H9 (cell line): Measurements from ENCODE around the gene ANKDD1A. TPM values are rescaled to one million over a fixed set of nuclear protein-coding genes. Genes with fewer than 3 reads are reported as not detected.

Source experiments
- DNase-seq: peaks from one replicate; pipeline ENCODE4 v3.0.0-alpha.2; 2017
- H2AFZ ChIP-seq: one replicate; pipeline ENCODE4 v1.6.1; 2013; ENCODE audit warnings: mild to moderate bottlenecking, low read length, control low read depth, moderate library complexity
- H2AK5ac ChIP-seq: 2 replicates; pipeline ENCODE4 v1.6.1; 2013; ENCODE audit warnings: low read length, control low read depth, mixed read lengths; ENCODE audit not compliant: insufficient read length
- H2BK120ac ChIP-seq: one replicate; pipeline ENCODE4 v1.6.1; 2013; ENCODE audit warnings: low read depth, mild to moderate bottlenecking, low read length, control low read depth, inconsistent platforms; ENCODE audit not compliant: poor library complexity, severe bottlenecking
- H2BK12ac ChIP-seq: 2 replicates; pipeline ENCODE4 v1.6.1; 2013; ENCODE audit warnings: low read length, control low read depth, mixed read lengths, low read depth; ENCODE audit not compliant: insufficient read length
- H2BK15ac ChIP-seq: 2 replicates; pipeline ENCODE4 v1.6.1; 2013; ENCODE audit warnings: low read depth, low read length, control low read depth
- H2BK20ac ChIP-seq: one replicate; pipeline ENCODE4 v1.6.1; 2013; ENCODE audit warnings: low read depth, mild to moderate bottlenecking, low read length, control low read depth, inconsistent platforms; ENCODE audit not compliant: poor library complexity, severe bottlenecking
- H2BK5ac ChIP-seq: 2 replicates; pipeline ENCODE4 v1.6.1; 2013; ENCODE audit warnings: low read length, control low read depth, mixed read lengths; ENCODE audit not compliant: insufficient read length
- H3K14ac ChIP-seq: 2 replicates; pipeline ENCODE4 v1.6.1; 2013; ENCODE audit warnings: low read length, control low read depth; ENCODE audit not compliant: insufficient read depth
- H3K18ac ChIP-seq: 2 replicates; pipeline ENCODE4 v1.6.1; 2013; ENCODE audit warnings: low read depth, mild to moderate bottlenecking, mixed read lengths, low read length, control low read depth; ENCODE audit not compliant: insufficient read length
- H3K23ac ChIP-seq: 2 replicates; pipeline ENCODE4 v1.6.1; 2013; ENCODE audit warnings: low read length, control low read depth, mixed read lengths, low read depth; ENCODE audit not compliant: insufficient read length
- H3K23me2 ChIP-seq: 2 replicates; pipeline ENCODE4 v1.6.1; 2013; ENCODE audit warnings: low read depth, mild to moderate bottlenecking, mixed read lengths, low read length, control low read depth; ENCODE audit not compliant: insufficient read length, poor library complexity, severe bottlenecking
- H3K27ac ChIP-seq: 2 replicates; pipeline ENCODE4 v1.5.1; 2013; ENCODE audit warnings: low read length, control low read depth, mixed read lengths, low read depth; ENCODE audit not compliant: insufficient read length
- H3K27me3 ChIP-seq: 2 replicates; pipeline ENCODE4 v1.6.1; 2013; ENCODE audit warnings: low read length, control low read depth, inconsistent platforms; ENCODE audit not compliant: insufficient read depth
- H3K4ac ChIP-seq: 2 replicates; pipeline ENCODE4 v1.6.1; 2013; ENCODE audit warnings: low read depth, mild to moderate bottlenecking, control low read depth, inconsistent platforms, low read length, moderate library complexity
- H3K4me1 ChIP-seq: 2 replicates; pipeline ENCODE4 v1.6.1; 2013; ENCODE audit warnings: low read length, control low read depth, inconsistent platforms; ENCODE audit not compliant: insufficient read depth
- H3K4me2 ChIP-seq: 2 replicates; pipeline ENCODE4 v1.6.1; 2013; ENCODE audit warnings: low read length, control low read depth, mixed read lengths; ENCODE audit not compliant: insufficient read length, insufficient read depth
- H3K56ac ChIP-seq: 2 replicates; pipeline ENCODE4 v1.6.1; 2013; ENCODE audit warnings: low read depth, mild to moderate bottlenecking, mixed read lengths, low read length, control low read depth; ENCODE audit not compliant: insufficient read length
- H3K79me1 ChIP-seq: 2 replicates; pipeline ENCODE4 v1.6.1; 2013; ENCODE audit warnings: low read depth, mild to moderate bottlenecking, moderate library complexity, low read length, control low read depth, inconsistent platforms; ENCODE audit not compliant: insufficient read depth, poor library complexity, severe bottlenecking
- H3K79me2 ChIP-seq: 2 replicates; pipeline ENCODE4 v1.6.1; 2013; ENCODE audit warnings: low read length, control low read depth, inconsistent platforms; ENCODE audit not compliant: insufficient read depth
- H3K9ac ChIP-seq: 2 replicates; pipeline ENCODE4 v1.6.1; 2013; ENCODE audit warnings: low read length, control low read depth, mixed read lengths; ENCODE audit not compliant: insufficient read length; ENCODE audit errors: extremely low read depth
- H3K9me3 ChIP-seq: one replicate; pipeline ENCODE4 v1.6.1; 2013; ENCODE audit warnings: low read depth, low read length, inconsistent platforms; ENCODE audit not compliant: control insufficient read depth
- H3T11ph ChIP-seq: one replicate; pipeline ENCODE4 v1.6.1; 2013; ENCODE audit warnings: mild to moderate bottlenecking, low read length, control low read depth, inconsistent platforms
- H4K20me1 ChIP-seq: one replicate; pipeline ENCODE4 v1.6.1; 2013; ENCODE audit not compliant: control insufficient read depth, insufficient read length, insufficient read depth
- H4K5ac ChIP-seq: 2 replicates; pipeline ENCODE4 v1.6.1; 2013; ENCODE audit warnings: low read depth, mild to moderate bottlenecking, mixed read lengths, low read length, control low read depth; ENCODE audit not compliant: insufficient read length
- H4K8ac ChIP-seq: replicated peaks from 2 replicates; pipeline ENCODE4 v1.6.1; 2013; ENCODE audit warnings: low read length, control low read depth, mixed read lengths, low read depth; ENCODE audit not compliant: insufficient read length
- H4K91ac ChIP-seq: 2 replicates; pipeline ENCODE4 v1.6.1; 2013; ENCODE audit warnings: low read depth, mild to moderate bottlenecking, moderate library complexity, mixed read lengths, low read length, control low read depth; ENCODE audit not compliant: insufficient read length
- H3K27ac Mint-ChIP-seq, 3 experiments: 2 replicates in 2 of 3; 3 replicates in 1 of 3; pipeline ENCODE4 v1.8.0; 2020 to 2021; ENCODE audit warnings: mixed read lengths in 3 of 3, mild to moderate bottlenecking in 1 of 3, moderate library complexity in 1 of 3
- H3K27me3 Mint-ChIP-seq: 2 replicates; pipeline ENCODE4 v1.8.0; 2021; ENCODE audit warnings: low read depth, mild to moderate bottlenecking, moderate library complexity, mixed read lengths
- H3K36me3 Mint-ChIP-seq, 3 experiments: 2 replicates in 2 of 3; 3 replicates in 1 of 3; pipeline ENCODE4 v1.8.0; 2020 to 2021; ENCODE audit warnings: low read depth in 3 of 3, mixed read lengths in 3 of 3; ENCODE audit not compliant: insufficient read depth in 1 of 3
- H3K4me1 Mint-ChIP-seq, 2 experiments: 2 replicates each; pipeline ENCODE4 v1.8.0; 2020; ENCODE audit warnings: mixed read lengths in 2 of 2
- H3K4me3 Mint-ChIP-seq, 2 experiments: 2 replicates in 1 of 2; 3 replicates in 1 of 2; pipeline ENCODE4 v1.8.0; 2020 to 2021; ENCODE audit warnings: mild to moderate bottlenecking in 2 of 2, mixed read lengths in 2 of 2, moderate library complexity in 1 of 2
- H3K9me3 Mint-ChIP-seq, 2 experiments: 2 replicates in 1 of 2; 3 replicates in 1 of 2; pipeline ENCODE4 v1.8.0; 2020; ENCODE audit warnings: mild to moderate bottlenecking in 2 of 2, mixed read lengths in 2 of 2, moderate library complexity in 1 of 2
- CTCF ChIP-seq: fragments of 200-600 bp; sonication (generic); conservative IDR thresholded peaks from 3 replicates; pipeline ENCODE4 v1.8.0; 2021; ENCODE audit warnings: antibody characterized with exemption, mild to moderate bottlenecking
- WGBS: extraction: QIAGEN DNeasy Blood & Tissue Kit; methylation state at CpG from one replicate; pipeline ENCODE4 v1.1.7; 2013; ENCODE audit warnings: missing lambda C conversion rate, low lambda C conversion rate, mixed read lengths; ENCODE audit not compliant: insufficient read length; ENCODE audit errors: extremely low coverage; 5-methylcytosine and 5-hydroxymethylcytosine counted together
- total RNA-seq: library from RNA; stranded (reverse); gene quantifications from 2 replicates; pipeline ENCODE4 v1.2.1, GENCODE V29; 2021

The ANKDD1A gene
- total RNA-seq, 1 experiment from 2014 or later: 3.7 TPM

GRCh38 chr15:64949383-64950186, 37.9 kb downstream of the ANKDD1A start:
- TF ChIP-seq CTCF: no peak
- no peaks in the 10 kb centered on the region for H3K4me1 ChIP-seq
- H4K8ac ChIP-seq: no peak overlapping the region
- H3T11ph ChIP-seq: no peak overlapping the region
- no peak overlapping the region for H3K18ac ChIP-seq
- no peaks in the 10 kb centered on the region for H3K9me3 ChIP-seq
- H2BK5ac ChIP-seq: no peak overlapping the region
- H4K5ac ChIP-seq: no peak overlapping the region
- WGBS: no CpG with 5 or more reads among the region's 11 CpGs
- H3K36me3 Mint-ChIP-seq: peaks cover 20 to 40% (median 35%) of the 10 kb centered on the region in 3 experiments; a peak in 6 of 7 replicates
- H2BK12ac ChIP-seq: no peak overlapping the region
- peaks cover 3% of the 10 kb centered on the region for H3K23me2 ChIP-seq
- H4K91ac ChIP-seq: no peak overlapping the region
- H2AFZ ChIP-seq: no peak overlapping the region
- no peak overlapping the region for H2BK120ac ChIP-seq
- no peaks in the 10 kb centered on the region for H3K27me3 ChIP-seq
- peaks cover 30 to 35% of the 10 kb centered on the region in 2 experiments for H3K9me3 Mint-ChIP-seq
- no peak overlapping the region for H3K23ac ChIP-seq
- no peak overlapping the region for H2AK5ac ChIP-seq
- no peaks in the 10 kb centered on the region for H3K79me2 ChIP-seq
- H3K4me3 Mint-ChIP-seq: no peak overlapping the region
- H3K56ac ChIP-seq: no peak overlapping the region
- H3K27ac ChIP-seq: no peak overlapping the region
- no peak for DNase-seq
- H3K14ac ChIP-seq: no peak overlapping the region; the same call in 1 of the 2 replicates
- no peak overlapping the region for H3K4ac ChIP-seq
- H3K9ac ChIP-seq: no peak overlapping the region
- peaks cover 3% of the 10 kb centered on the region; the same call in 1 of the 2 replicates for H3K27me3 Mint-ChIP-seq
- no peaks in the 10 kb centered on the region for H3K79me1 ChIP-seq
- no peak overlapping the region for H3K27ac Mint-ChIP-seq
- no peaks in the 10 kb centered on the region for H4K20me1 ChIP-seq
- no peak overlapping the region for H2BK20ac ChIP-seq
- H2BK15ac ChIP-seq: no peak overlapping the region
- peaks cover 3% of the 10 kb centered on the region in 2 experiments; a peak in 2 of 4 replicates for H3K4me1 Mint-ChIP-seq
- H3K4me2 ChIP-seq: no peak overlapping the region
